SK-N-MC (cell line): ENCODE measurements around the gene ATP13A2.
A peak's percentile ranks its signal among the peaks of the same experiment; 100 is the strongest.

ENCODE experiments used
- DNase-seq: peaks from one replicate; pipeline ENCODE4 v3.0.0-alpha.2; 2011; ENCODE audit warnings: low read depth, low spot score
- H3K27ac ChIP-seq: fragments of 200-600 bp; sonication (generic); 2 replicates; pipeline ENCODE4 v1.5.1; 2016; ENCODE audit warnings: mixed run types
- H3K36me3 ChIP-seq: fragments of 200-600 bp; sonication (generic); 2 replicates; pipeline ENCODE4 v1.6.1; 2017; ENCODE audit warnings: antibody characterized with exemption, low read length, mixed read lengths; ENCODE audit not compliant: insufficient read depth
- H3K4me3 ChIP-seq: fragments of 200-600 bp; sonication (generic); 2 replicates; pipeline ENCODE4 v1.5.1; 2016
- H3K9ac ChIP-seq: fragments of 200-600 bp; sonication (generic); 2 replicates; pipeline ENCODE4 v1.8.0; 2017; ENCODE audit warnings: mixed run types, mixed read lengths; ENCODE audit not compliant: insufficient read length
- H3K9me3 ChIP-seq: fragments of 200-600 bp; sonication (generic); 2 replicates; pipeline ENCODE4 v1.6.1; 2017; ENCODE audit warnings: low read depth, mild to moderate bottlenecking, antibody characterized with exemption, low read length, moderate library complexity, mixed read lengths
- EZH2 ChIP-seq: fragments of 200-600 bp; sonication (generic); IDR thresholded peaks from one replicate; pipeline ENCODE4 v1.6.1; 2017; ENCODE audit warnings: antibody characterized with exemption
- FOXP2 ChIP-seq: optimal IDR thresholded peaks from 2 replicates; pipeline ENCODE3; 2011; ENCODE audit warnings: mild to moderate bottlenecking, moderate library complexity; ENCODE audit not compliant: insufficient read depth; ENCODE audit errors: extremely low read length, control extremely low read depth
- POLR2AphosphoS5 ChIP-seq: IDR thresholded peaks from 2 replicates; pipeline ENCODE4 v1.6.1; 2012; ENCODE audit warnings: mild to moderate bottlenecking, low read depth, low read length, borderline replicate concordance

ATP13A2 gene, protein sequence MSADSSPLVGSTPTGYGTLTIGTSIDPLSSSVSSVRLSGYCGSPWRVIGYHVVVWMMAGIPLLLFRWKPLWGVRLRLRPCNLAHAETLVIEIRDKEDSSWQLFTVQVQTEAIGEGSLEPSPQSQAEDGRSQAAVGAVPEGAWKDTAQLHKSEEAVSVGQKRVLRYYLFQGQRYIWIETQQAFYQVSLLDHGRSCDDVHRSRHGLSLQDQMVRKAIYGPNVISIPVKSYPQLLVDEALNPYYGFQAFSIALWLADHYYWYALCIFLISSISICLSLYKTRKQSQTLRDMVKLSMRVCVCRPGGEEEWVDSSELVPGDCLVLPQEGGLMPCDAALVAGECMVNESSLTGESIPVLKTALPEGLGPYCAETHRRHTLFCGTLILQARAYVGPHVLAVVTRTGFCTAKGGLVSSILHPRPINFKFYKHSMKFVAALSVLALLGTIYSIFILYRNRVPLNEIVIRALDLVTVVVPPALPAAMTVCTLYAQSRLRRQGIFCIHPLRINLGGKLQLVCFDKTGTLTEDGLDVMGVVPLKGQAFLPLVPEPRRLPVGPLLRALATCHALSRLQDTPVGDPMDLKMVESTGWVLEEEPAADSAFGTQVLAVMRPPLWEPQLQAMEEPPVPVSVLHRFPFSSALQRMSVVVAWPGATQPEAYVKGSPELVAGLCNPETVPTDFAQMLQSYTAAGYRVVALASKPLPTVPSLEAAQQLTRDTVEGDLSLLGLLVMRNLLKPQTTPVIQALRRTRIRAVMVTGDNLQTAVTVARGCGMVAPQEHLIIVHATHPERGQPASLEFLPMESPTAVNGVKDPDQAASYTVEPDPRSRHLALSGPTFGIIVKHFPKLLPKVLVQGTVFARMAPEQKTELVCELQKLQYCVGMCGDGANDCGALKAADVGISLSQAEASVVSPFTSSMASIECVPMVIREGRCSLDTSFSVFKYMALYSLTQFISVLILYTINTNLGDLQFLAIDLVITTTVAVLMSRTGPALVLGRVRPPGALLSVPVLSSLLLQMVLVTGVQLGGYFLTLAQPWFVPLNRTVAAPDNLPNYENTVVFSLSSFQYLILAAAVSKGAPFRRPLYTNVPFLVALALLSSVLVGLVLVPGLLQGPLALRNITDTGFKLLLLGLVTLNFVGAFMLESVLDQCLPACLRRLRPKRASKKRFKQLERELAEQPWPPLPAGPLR

DNA sequence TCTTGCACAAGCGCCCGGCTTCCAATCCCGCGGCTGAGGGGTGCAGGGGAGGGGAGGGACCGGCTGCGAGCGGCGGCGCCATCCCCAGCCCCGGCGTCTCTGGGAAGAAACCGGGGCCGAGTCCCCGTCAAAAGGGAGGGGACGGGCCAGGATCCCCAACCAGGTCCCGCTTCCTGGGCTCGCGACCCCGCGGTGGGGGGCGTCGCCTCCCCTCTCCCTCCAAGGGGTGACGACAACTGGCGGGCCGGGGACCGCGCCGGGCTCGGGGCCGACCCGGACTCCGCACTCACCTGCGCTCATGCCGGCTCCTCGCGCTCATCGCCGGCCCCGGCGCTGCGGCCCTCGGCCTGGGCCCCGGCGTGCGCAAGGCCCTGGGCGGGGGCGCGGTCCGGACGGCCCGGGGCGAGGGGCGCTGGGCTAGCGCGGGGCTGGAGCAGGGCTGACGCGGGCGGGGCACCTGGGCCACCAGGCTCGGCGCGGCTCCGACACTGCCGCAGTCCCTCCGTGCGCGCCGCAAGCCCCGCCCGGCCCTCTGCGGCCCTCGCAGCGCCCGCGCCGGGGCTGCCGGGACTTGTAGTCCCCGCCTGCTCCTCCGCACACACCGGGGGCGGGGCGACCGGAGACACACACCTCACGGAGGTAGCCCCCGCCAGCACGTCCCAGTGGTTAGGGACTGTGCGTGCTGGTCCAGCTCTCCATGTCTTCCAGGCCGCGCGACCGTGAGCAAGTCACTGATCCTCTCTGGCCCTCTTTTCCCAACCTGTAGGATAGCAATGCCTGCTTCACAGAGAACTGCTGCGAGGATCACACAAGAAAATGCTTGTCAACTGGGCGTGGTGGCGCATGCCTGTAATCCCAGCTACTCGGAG, at the start of gene ATP13A2:
ATP13A2 (minus strand) TSS at position 490 of the 869 bp plus-strand sequence; CDS start at position 300, 190 bp downstream.
- H3K27ac ChIP-seq = no peak within 1 kb of the TSS

DNA sequence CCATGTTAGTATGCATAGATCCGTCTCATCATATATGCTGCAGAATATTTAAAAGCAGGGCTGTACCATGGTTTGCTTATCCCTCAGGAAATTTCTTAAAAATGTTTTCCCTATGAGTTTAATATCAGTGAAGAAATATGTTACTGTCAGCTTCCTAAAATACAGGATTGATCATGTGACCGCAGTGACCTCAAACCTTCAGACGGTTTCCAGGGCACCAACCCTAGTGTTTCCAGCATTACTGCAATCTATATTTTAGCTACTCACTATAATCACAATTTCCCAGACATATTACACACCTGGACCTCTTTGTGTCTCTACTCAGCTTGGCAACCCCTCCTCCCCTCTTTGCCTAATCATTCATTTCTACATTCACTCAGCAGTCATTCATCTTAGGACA, 49.8 kb upstream of the ATP13A2 start:
- Histone ChIP-seq H3K27ac (peak overlapping the region; percentile 47; the same call in 1 of the 2 replicates), H3K36me3 (no peaks in the 10 kb centered on the region), H3K4me3 (no peak overlapping the region), H3K9ac (no peak overlapping the region), H3K9me3 (no peaks in the 10 kb centered on the region; the same call in 1 of the 2 replicates)
- no peak for DNase-seq
- TF ChIP-seq EZH2 (no peak), FOXP2 (no peak), POLR2AphosphoS5 (no peak)

More for the DNA sequence above, at the start of gene ATP13A2:
- Histone ChIP-seq H3K36me3 (no peaks in the 10 kb centered on the region), H3K9ac (peak within 1 kb of the TSS; percentile 57), H3K4me3 (peak within 1 kb of the TSS; percentile 86), H3K9me3 (no peaks in the 10 kb centered on the region)
- no peak for TF ChIP-seq EZH2
- no peak for TF ChIP-seq POLR2AphosphoS5
- TF ChIP-seq FOXP2 = no peak
- DNase-seq = no peak

- TF ChIP-seq FOXP2 = peak; percentile 68
- no peak for TF ChIP-seq EZH2
- peak; percentile 11; the same call in 1 of the 2 replicates for TF ChIP-seq POLR2AphosphoS5
- Histone ChIP-seq H3K36me3 (no peaks in the 10 kb centered on the region), H3K4me3 (peak overlapping the region; percentile 68), H3K9me3 (no peaks in the 10 kb centered on the region; the same call in 1 of the 2 replicates), H3K9ac (peak overlapping the region; percentile 19), H3K27ac (peak overlapping the region; percentile 85)
- no peak for DNase-seq
Observed at GRCh38 chr1:17060306-17060749, 48.6 kb upstream of the ATP13A2 start.

DNA sequence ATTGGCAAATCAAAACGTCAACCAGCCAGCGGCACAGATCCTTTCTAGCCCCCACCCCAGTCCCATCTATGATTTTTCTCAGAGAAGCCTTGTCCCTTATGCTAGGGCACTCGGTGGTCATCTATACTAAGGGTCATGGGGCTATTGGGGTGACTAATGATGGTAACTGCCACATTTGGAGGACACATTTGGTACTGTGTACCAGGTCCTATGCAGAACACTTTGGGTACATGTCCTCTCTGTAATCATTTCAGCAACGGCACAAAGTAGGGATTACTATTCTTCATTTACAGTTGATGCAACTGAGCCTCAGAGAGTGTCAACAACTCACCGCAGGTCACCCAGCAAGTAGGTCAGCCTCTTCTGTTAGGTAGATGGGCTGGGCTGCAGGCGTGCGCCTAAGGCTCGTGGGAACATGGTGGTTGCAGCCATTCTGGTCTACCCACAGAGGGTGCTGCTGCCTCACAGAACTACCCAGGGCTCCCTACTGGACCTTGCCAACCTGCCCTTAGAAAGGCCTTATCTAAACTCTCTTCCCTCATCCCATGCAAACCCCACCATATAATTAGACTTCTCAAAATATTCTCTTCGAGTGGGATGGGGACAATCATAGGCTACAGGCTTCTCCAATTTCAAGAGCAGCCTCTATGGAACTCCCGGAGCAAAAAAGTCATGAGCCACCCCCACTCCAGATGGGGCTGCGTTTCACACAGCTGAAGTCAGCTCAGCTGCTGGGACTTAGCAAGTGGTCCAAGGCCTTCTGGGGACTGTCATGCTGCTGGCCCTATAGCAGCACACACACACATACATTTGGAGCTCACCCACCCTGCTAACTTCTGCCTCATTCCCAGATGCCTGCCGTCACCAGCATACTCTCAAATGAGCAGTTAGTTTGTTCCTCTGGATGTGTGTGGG, 47.9 kb upstream of the ATP13A2 start:
- no peaks in the 10 kb centered on the region for H3K36me3 ChIP-seq
- TF ChIP-seq POLR2AphosphoS5 (no peak), EZH2 (no peak), FOXP2 (no peak)
- peak; percentile 51 for DNase-seq
- peak overlapping the region; percentile 85 for H3K27ac ChIP-seq
- no peaks in the 10 kb centered on the region; the same call in 1 of the 2 replicates for H3K9me3 ChIP-seq
- H3K4me3 ChIP-seq = peak overlapping the region; percentile 68
- H3K9ac ChIP-seq = no peak overlapping the region

- Histone ChIP-seq H3K36me3 (peaks cover 5% of the 10 kb centered on the region; the same call in 1 of the 2 replicates), H3K4me3 (no peak overlapping the region), H3K9ac (no peak overlapping the region), H3K9me3 (no peaks in the 10 kb centered on the region), H3K27ac (no peak overlapping the region)
- DNase-seq = no peak
- no peak for TF ChIP-seq FOXP2
- no peak for TF ChIP-seq POLR2AphosphoS5
- TF ChIP-seq EZH2 = no peak
Observed at GRCh38 chr1:17056551-17056950, 44.8 kb upstream of the ATP13A2 start.

DNA sequence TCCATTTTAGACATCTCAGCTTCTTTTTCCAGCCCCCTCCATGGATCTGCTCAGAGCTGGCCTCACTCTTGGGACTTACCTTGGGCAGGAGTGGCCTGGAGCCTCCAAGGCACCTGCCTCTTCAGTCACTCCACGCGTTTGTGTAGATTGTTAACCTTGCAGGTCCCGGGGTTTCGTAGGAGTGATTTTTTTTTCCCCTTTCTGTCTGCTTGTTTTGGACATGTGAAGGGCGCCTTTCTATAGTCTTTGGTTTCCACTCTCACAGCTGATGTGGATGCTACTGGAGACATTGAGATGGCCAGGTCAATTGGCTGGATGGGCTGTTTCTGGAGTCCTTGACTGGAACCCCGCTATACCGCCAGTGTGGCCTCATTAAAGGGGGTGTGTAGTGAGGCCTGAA, 44.1 kb upstream of the ATP13A2 start:
- Histone ChIP-seq H3K27ac (no peak overlapping the region), H3K9me3 (no peaks in the 10 kb centered on the region), H3K9ac (no peak overlapping the region), H3K36me3 (peaks cover 11% of the 10 kb centered on the region; the same call in 1 of the 2 replicates), H3K4me3 (no peak overlapping the region)
- no peak for DNase-seq
- TF ChIP-seq EZH2 (no peak), POLR2AphosphoS5 (no peak), FOXP2 (no peak)
